HepG2 (cell line): ENCODE data around the gene CRHR1. TPM values are rescaled to one million over a fixed set of nuclear protein-coding genes. Genes with fewer than 3 reads are reported as not detected.

ENCODE experiments used
- DMTF1 ChIP-seq: sonication (generic); formaldehyde crosslinking; IDR thresholded peaks from 2 replicates; pipeline ENCODE4 v1.4.0; 2020; ENCODE audit warnings: mild to moderate bottlenecking, missing genetic modification reagents
- DR1 ChIP-seq: sonication (generic); formaldehyde crosslinking; IDR thresholded peaks from 2 replicates; pipeline ENCODE4 v1.8.0; 2021; ENCODE audit warnings: mild to moderate bottlenecking, missing genetic modification reagents, inconsistent platforms
- HNF1A ChIP-seq, 2 experiments: sonication (generic) in 1 of 2; formaldehyde crosslinking in 1 of 2; IDR thresholded peaks; 2 replicates each; pipeline versions ENCODE4 v1.4.0 to v1.6.1; 2016 to 2020; ENCODE audit warnings: borderline replicate concordance in 1 of 2, low read depth in 1 of 2, mild to moderate bottlenecking in 1 of 2, missing genetic modification reagents in 1 of 2
- HNF4A ChIP-seq: sonication (generic); formaldehyde crosslinking; IDR thresholded peaks from 2 replicates; pipeline ENCODE4 v1.4.0; 2020; ENCODE audit warnings: missing genetic modification reagents
- IRF2 ChIP-seq: IDR thresholded peaks from 2 replicates; pipeline ENCODE4 v1.6.1; 2018; ENCODE audit warnings: missing genetic modification reagents, missing compliant biosample characterization
- JUNB ChIP-seq: sonication (generic); formaldehyde crosslinking; IDR thresholded peaks from 2 replicates; pipeline ENCODE4 v1.8.0; 2022; ENCODE audit warnings: missing genetic modification reagents, mild to moderate bottlenecking, borderline replicate concordance
- MEIS2 ChIP-seq: sonication (generic); formaldehyde crosslinking; IDR thresholded peaks from 2 replicates; pipeline ENCODE4 v1.9.0; 2021; ENCODE audit warnings: mild to moderate bottlenecking, missing genetic modification reagents
- NR0B2 ChIP-seq: sonication (generic); formaldehyde crosslinking; IDR thresholded peaks from 2 replicates; pipeline ENCODE4 v1.4.0; 2020; ENCODE audit warnings: mild to moderate bottlenecking, missing genetic modification reagents
- PBX2 ChIP-seq: IDR thresholded peaks from 2 replicates; pipeline ENCODE4 v1.6.1; 2016; ENCODE audit warnings: control low read depth
- RFXANK ChIP-seq: IDR thresholded peaks from 2 replicates; pipeline ENCODE4 v1.6.1; 2016
- TRIM22 ChIP-seq: fragments of 450-650 bp; IDR thresholded peaks from 2 replicates; pipeline ENCODE4 v1.6.1; 2017
- USF2 ChIP-seq, 2 experiments: sonication (generic) in 1 of 2; formaldehyde crosslinking in 1 of 2; IDR thresholded peaks; 2 replicates each; pipeline versions ENCODE4 v1.5.1 to v1.6.1; 2011 to 2020; ENCODE audit warnings: borderline replicate concordance in 1 of 2, low read depth in 1 of 2, low read length in 1 of 2, mild to moderate bottlenecking in 1 of 2, missing genetic modification reagents in 1 of 2, moderate library complexity in 1 of 2
- ZFX ChIP-seq: sonication (generic); formaldehyde crosslinking; IDR thresholded peaks from 2 replicates; pipeline ENCODE4 v1.4.0; 2020; ENCODE audit warnings: mild to moderate bottlenecking, low read depth, missing genetic modification reagents, moderate library complexity
- ZFY ChIP-seq: sonication (generic); formaldehyde crosslinking; IDR thresholded peaks from 2 replicates; pipeline ENCODE4 v1.4.0; 2020; ENCODE audit warnings: missing genetic modification reagents
- ZNF597 ChIP-seq: sonication (generic); formaldehyde crosslinking; IDR thresholded peaks from 2 replicates; pipeline ENCODE4 v1.5.0; 2020; ENCODE audit warnings: missing genetic modification reagents
- polyA plus RNA-seq, 8 experiments: library from polyadenylated mRNA; depleted of rRNA in 3 of 8; stranded (reverse) in 7 of 8; unstranded in 1 of 8; fragments of >200 nt; fragmentation: Illumina TruSeq in 4 of 8; extraction: Trizol in 4 of 8; gene quantifications; 2 replicates each; pipeline versions ENCODE4 v1.2.1 to v1.2.3, GENCODE V29; 2011 to 2016; ENCODE audit warnings: low read depth in 4 of 8, missing spikeins in 1 of 8, mixed read lengths in 1 of 8; ENCODE audit not compliant: insufficient read depth in 1 of 8
- total RNA-seq, 5 experiments: library from RNA; depleted of rRNA; stranded (reverse); fragments of >200 nt; fragmentation: Illumina TruSeq; extraction: Trizol; gene quantifications; 2 replicates each; pipeline ENCODE4 v1.2.3, GENCODE V29; 2016; ENCODE audit warnings: low read depth in 1 of 5

The CRHR1 gene
- total and polyA plus RNA-seq, 2 of the 13 experiments (the other 11 are each of a cell fraction or from before 2014, with no cell fraction given) = not detected

GRCh38 chr17:45852535-45853297, 68.6 kb downstream of the CRHR1 start (continued):
- TF ChIP-seq ZNF597 (CRISPR knock-in tag) = no peak
- no peak for TF ChIP-seq JUNB (CRISPR knock-in tag)
- TF ChIP-seq HNF4A = no peak
- no peak for TF ChIP-seq NR0B2
- no peak for TF ChIP-seq MEIS2 (CRISPR knock-in tag)
- TF ChIP-seq USF2 (IDR thresholded peaks at IDR 0.05; ENCODE audit: low read depth, low read length) = no peak
- no peak for TF ChIP-seq USF2 (CRISPR knock-in tag; IDR thresholded peaks at IDR 0.05; ENCODE audit: borderline replicate concordance)
- TF ChIP-seq ZFX (CRISPR knock-in tag) = no peak
- TF ChIP-seq IRF2 (CRISPR knock-in tag) = no peak
- no peak for TF ChIP-seq PBX2
- TF ChIP-seq DR1 = no peak
- no peak for TF ChIP-seq HNF1A (IDR thresholded peaks at IDR 0.05; ENCODE audit: low read depth)
- TF ChIP-seq HNF1A (CRISPR knock-in tag; IDR thresholded peaks at IDR 0.05; ENCODE audit: borderline replicate concordance) = no peak
- no peak for TF ChIP-seq ZFY
- no peak for TF ChIP-seq TRIM22
- TF ChIP-seq RFXANK (CRISPR knock-in tag) = no peak
- TF ChIP-seq DMTF1 (CRISPR knock-in tag) = no peak
